Measurements from ENCODE around the gene ZNF668. TPM values are rescaled to one million over a fixed set of nuclear protein-coding genes. Genes with fewer than 3 reads are reported as not detected.

ZNF668 gene
- total and polyA plus RNA-seq, 2 donors (not counting 1 experiment from before 2014, with no cell fraction given): 5.8 to 12.0 TPM

DNA sequence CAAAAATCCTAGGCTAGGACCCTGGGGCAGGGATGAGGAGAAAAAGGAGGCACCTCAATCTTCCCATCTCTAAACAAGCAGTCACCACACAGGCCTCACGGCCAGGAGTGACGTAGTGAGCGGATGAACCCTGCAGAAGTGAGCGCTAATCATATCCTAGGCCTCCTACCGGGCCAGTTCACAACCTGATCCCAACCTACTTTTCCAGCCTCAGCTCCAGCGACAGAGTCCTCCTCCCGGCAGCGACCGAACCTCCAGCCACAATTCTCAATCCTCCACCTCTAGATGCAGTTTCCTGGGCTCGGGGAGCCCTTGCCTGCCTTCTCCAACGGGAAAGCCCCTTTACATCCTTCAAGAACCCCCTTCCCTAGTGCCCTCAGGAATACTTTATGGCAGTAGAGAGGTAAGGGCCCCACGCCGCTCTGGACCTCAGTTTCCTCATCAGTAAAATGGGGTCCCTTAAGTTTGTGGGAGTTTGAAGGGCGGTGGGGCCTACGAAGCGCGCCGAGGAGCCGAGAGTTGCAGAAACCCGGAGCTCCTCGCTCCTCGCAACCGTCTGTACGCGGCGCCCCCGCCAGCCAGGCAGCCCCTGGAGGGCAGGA is 1.4 kb downstream of the ZNF668 start:
- peaks cover 33% of the 10 kb centered on the region for H3K4me1 Mint-ChIP-seq
- H3K27me3 Mint-ChIP-seq: no peaks in the 10 kb centered on the region
- H3K9me3 Mint-ChIP-seq (ENCODE audit: insufficient read depth): no peaks in the 10 kb centered on the region
- peaks cover 41% of the 10 kb centered on the region for H3K79me2 ChIP-seq (ENCODE audit: control insufficient read depth, insufficient read depth, low read length)
- CTCF ChIA-PET: interaction anchor here (1.6 to 2.1 kb wide), 3 partner anchors 45 to 76 kb away, joined by 3 to 18 read pairs (median 8); partner anchors contain the start of gene KAT8
- TF ChIP-seq, protein P1, sequence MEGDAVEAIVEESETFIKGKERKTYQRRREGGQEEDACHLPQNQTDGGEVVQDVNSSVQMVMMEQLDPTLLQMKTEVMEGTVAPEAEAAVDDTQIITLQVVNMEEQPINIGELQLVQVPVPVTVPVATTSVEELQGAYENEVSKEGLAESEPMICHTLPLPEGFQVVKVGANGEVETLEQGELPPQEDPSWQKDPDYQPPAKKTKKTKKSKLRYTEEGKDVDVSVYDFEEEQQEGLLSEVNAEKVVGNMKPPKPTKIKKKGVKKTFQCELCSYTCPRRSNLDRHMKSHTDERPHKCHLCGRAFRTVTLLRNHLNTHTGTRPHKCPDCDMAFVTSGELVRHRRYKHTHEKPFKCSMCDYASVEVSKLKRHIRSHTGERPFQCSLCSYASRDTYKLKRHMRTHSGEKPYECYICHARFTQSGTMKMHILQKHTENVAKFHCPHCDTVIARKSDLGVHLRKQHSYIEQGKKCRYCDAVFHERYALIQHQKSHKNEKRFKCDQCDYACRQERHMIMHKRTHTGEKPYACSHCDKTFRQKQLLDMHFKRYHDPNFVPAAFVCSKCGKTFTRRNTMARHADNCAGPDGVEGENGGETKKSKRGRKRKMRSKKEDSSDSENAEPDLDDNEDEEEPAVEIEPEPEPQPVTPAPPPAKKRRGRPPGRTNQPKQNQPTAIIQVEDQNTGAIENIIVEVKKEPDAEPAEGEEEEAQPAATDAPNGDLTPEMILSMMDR (IDR thresholded peaks at IDR 0.05): no peak
- no peak for TF ChIP-seq EZH2 (IDR thresholded peaks at IDR 0.05; ENCODE audit: borderline replicate concordance, insufficient read depth, low read depth, low read length, poor library complexity, severe bottlenecking)
- H3K4me1 ChIP-seq (ENCODE audit: control insufficient read depth in 2 of 2, insufficient read depth in 2 of 2, low read length in 2 of 2): peaks cover 20 to 25% of the 10 kb centered on the region in 2 donors
- H3K9ac ChIP-seq (ENCODE audit: low read length): peak overlapping the region; percentile 89
- no peaks in the 10 kb centered on the region for H3K27me3 ChIP-seq (replicated peaks in 1 of 4; ENCODE audit: control extremely low read depth in 1 of 4, control insufficient read depth in 3 of 4, insufficient read depth in 4 of 4, low read length in 3 of 4)
- peak overlapping the region; percentile 95 for H3K4me3 Mint-ChIP-seq
- intact Hi-C loops (cut with micrococcal nuclease): loop anchor here (1.0 to 5.0 kb wide), 2 partner anchors 75 to 1110 kb away; partner anchors contain the start of gene TMEM219
- H4K20me1 ChIP-seq (ENCODE audit: control insufficient read depth, insufficient read depth, low read length, poor library complexity, severe bottlenecking): peaks cover 11% of the 10 kb centered on the region
- POLR2A ChIA-PET: interaction anchor here (0.6 to 2.4 kb wide), 4 partner anchors 39 to 386 kb away, joined by 3 to 28 read pairs (median 13); partner anchors contain the start of genes ARMC5, KAT8 and STX4
- ATAC-seq (ENCODE audit: low read depth): no peak
- peak overlapping the region; percentile 94 for H2AFZ ChIP-seq (ENCODE audit: insufficient read depth, low read depth, low read length, poor library complexity, severe bottlenecking)
- peaks cover 0 to 3% (median 0%) of the 10 kb centered on the region in 3 donors for H3K9me3 ChIP-seq (ENCODE audit: control extremely low read depth in 1 of 3, control insufficient read depth in 2 of 3, insufficient read depth in 1 of 3, low read length in 2 of 3)
- H3K27ac ChIP-seq (ENCODE audit: low read length in 2 of 2): peak overlapping the region; percentile 23 to 89
- no peak for DNase-seq
- 6% methylated on average over 24 of the region's 27 CpGs for WGBS (ENCODE audit: insufficient coverage)
- peaks cover 0 to 10% of the 10 kb centered on the region in 2 experiments for H3K36me3 ChIP-seq (replicated peaks in 1 of 2; ENCODE audit: control extremely low read depth in 1 of 2, control insufficient read depth in 1 of 2, extremely low read depth in 1 of 2, insufficient read depth in 2 of 2, low read length in 1 of 2)
- H3K4me3 ChIP-seq (ENCODE audit: control extremely low read depth in 1 of 5, extremely low read depth in 1 of 5, insufficient read depth in 1 of 5, low read depth in 2 of 5, low read length in 4 of 5): peak overlapping the region; percentile 73 to 99 (median 91)
- peak overlapping the region; percentile 88 for H3K27ac Mint-ChIP-seq
- H3K4me2 ChIP-seq (replicated peaks; ENCODE audit: low read depth, low read length, poor library complexity, severe bottlenecking): peak overlapping the region; percentile 78

DNA sequence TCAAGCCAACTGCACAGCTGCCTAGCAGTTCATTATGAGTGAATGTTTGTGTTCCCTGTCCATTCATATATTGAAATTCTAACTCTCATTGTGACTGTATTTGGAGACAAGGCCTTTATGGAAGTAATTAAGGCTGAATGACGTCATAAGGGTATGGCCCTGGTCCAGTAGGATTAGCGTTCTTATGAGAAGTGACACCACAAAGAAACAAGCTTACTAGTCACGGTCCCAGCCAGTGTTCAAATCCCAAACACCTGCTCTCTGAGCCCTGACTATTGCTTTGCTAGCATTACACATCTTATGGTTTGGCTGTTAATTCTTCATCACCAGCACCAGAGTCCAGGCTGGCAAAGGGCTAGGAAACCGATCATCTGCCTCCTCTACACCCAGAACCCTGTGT is 2.2 kb downstream of the ZNF668 start:
- Histone ChIP-seq H3K9ac (ENCODE audit: low read length) (peak overlapping the region; percentile 89), H3K4me2 (replicated peaks; ENCODE audit: low read depth, low read length, poor library complexity, severe bottlenecking) (peak overlapping the region; percentile 78), H3K27me3 (replicated peaks in 1 of 4; ENCODE audit: control extremely low read depth in 1 of 4, control insufficient read depth in 3 of 4, insufficient read depth in 4 of 4, low read length in 3 of 4) (no peaks in the 10 kb centered on the region), H3K9me3 (ENCODE audit: control extremely low read depth in 1 of 3, control insufficient read depth in 2 of 3, insufficient read depth in 1 of 3, low read length in 2 of 3) (peaks cover 0 to 3% (median 0%) of the 10 kb centered on the region in 3 donors), H3K36me3 (replicated peaks in 1 of 2; ENCODE audit: control extremely low read depth in 1 of 2, control insufficient read depth in 1 of 2, extremely low read depth in 1 of 2, insufficient read depth in 2 of 2, low read length in 1 of 2) (peaks cover 0 to 2% of the 10 kb centered on the region in 2 experiments), H3K79me2 (ENCODE audit: control insufficient read depth, insufficient read depth, low read length) (peaks cover 33% of the 10 kb centered on the region), H3K4me3 (ENCODE audit: control extremely low read depth in 1 of 5, extremely low read depth in 1 of 5, insufficient read depth in 1 of 5, low read depth in 2 of 5, low read length in 4 of 5) (no peak overlapping the region), H2AFZ (ENCODE audit: insufficient read depth, low read depth, low read length, poor library complexity, severe bottlenecking) (peak overlapping the region; percentile 94), H3K27ac (ENCODE audit: low read length in 2 of 2) (no peak overlapping the region), H3K4me1 (ENCODE audit: control insufficient read depth in 2 of 2, insufficient read depth in 2 of 2, low read length in 2 of 2) (peaks cover 20 to 25% of the 10 kb centered on the region in 2 donors), H4K20me1 (ENCODE audit: control insufficient read depth, insufficient read depth, low read length, poor library complexity, severe bottlenecking) (peaks cover 3% of the 10 kb centered on the region)
- ChIA-PET POLR2A (no interaction called here), CTCF (no interaction called here)
- Mint-ChIP-seq H3K27ac (peak overlapping the region; percentile 20), H3K4me3 (peak overlapping the region; percentile 95), H3K27me3 (no peaks in the 10 kb centered on the region), H3K4me1 (peaks cover 33% of the 10 kb centered on the region), H3K9me3 (ENCODE audit: insufficient read depth) (no peaks in the 10 kb centered on the region)
- no peak for ATAC-seq (ENCODE audit: low read depth)
- intact Hi-C loops (cut with micrococcal nuclease): loop anchor here (5.0 kb wide), 1 partner anchor 1110 kb away; the partner anchor contains the start of gene TMEM219
- WGBS (ENCODE audit: insufficient coverage): 73% methylated on average over 3 of the region's 4 CpGs
- TF ChIP-seq EZH2 (IDR thresholded peaks at IDR 0.05; ENCODE audit: borderline replicate concordance, insufficient read depth, low read depth, low read length, poor library complexity, severe bottlenecking): no peak
- TF ChIP-seq, protein P1 (IDR thresholded peaks at IDR 0.05): no peak
- DNase-seq: no peak
